ENCODE measurements around the gene UBR4.

UBR4 gene

GRCh38 chr1:19057784-19058475, 152.1 kb downstream of the UBR4 start:
- no peak for DNase-seq (ENCODE audit: low read depth, low spot score)

GRCh38 chr1:19057182-19057779, 152.8 kb downstream of the UBR4 start:
- DNase-seq (ENCODE audit: low read depth, low spot score), result no peak

GRCh38 chr1:19055701-19056100, 154.4 kb downstream of the UBR4 start:
- DNase-seq (ENCODE audit: low read depth, low spot score), result no peak

GRCh38 chr1:19055001-19055400, 155.1 kb downstream of the UBR4 start:
- DNase-seq (ENCODE audit: low read depth, low spot score), result no peak

- no peak for DNase-seq (ENCODE audit: low read depth, low spot score)
Observed at GRCh38 chr1:19054216-19054615, 155.8 kb downstream of the UBR4 start.

GRCh38 chr1:19053486-19053885, 156.6 kb downstream of the UBR4 start:
- DNase-seq (ENCODE audit: low read depth, low spot score), result no peak

GRCh38 chr1:19049798-19050197, 160.3 kb downstream of the UBR4 start:
- DNase-seq (ENCODE audit: low read depth, low spot score), result no peak

GRCh38 chr1:19049128-19049768, 160.8 kb downstream of the UBR4 start:
- DNase-seq (ENCODE audit: low read depth, low spot score), result no peak

GRCh38 chr1:19046972-19047731, 162.9 kb downstream of the UBR4 start:
- DNase-seq (ENCODE audit: low read depth, low spot score), result no peak

- no peak for DNase-seq (ENCODE audit: low read depth, low spot score)
Observed at GRCh38 chr1:19045898-19046880, 163.9 kb downstream of the UBR4 start.

GRCh38 chr1:19044975-19045831, 164.9 kb downstream of the UBR4 start:
- DNase-seq (ENCODE audit: low read depth, low spot score), result no peak

GRCh38 chr1:19044471-19044870, 165.6 kb downstream of the UBR4 start:
- no peak for DNase-seq (ENCODE audit: low read depth, low spot score)

- DNase-seq (ENCODE audit: low read depth, low spot score), result no peak
Observed at GRCh38 chr1:19043579-19044443, 166.3 kb downstream of the UBR4 start.

GRCh38 chr1:19042675-19043578, 167.1 kb downstream of the UBR4 start:
- no peak for DNase-seq (ENCODE audit: low read depth, low spot score)

GRCh38 chr1:19040010-19040680, 169.9 kb downstream of the UBR4 start:
- DNase-seq (ENCODE audit: low read depth, low spot score), result no peak

- DNase-seq (ENCODE audit: low read depth, low spot score), result no peak
Observed at GRCh38 chr1:19038732-19039131, 171.3 kb downstream of the UBR4 start.

- DNase-seq (ENCODE audit: low read depth, low spot score), result no peak
Observed at GRCh38 chr1:19038096-19038495, 172.0 kb downstream of the UBR4 start.

- DNase-seq (ENCODE audit: low read depth, low spot score), result no peak
Observed at GRCh38 chr1:19037659-19038058, 172.4 kb downstream of the UBR4 start.

Data from activated CD4-positive, CD25-positive, alpha-beta regulatory T cell treated with anti-CD3 and anti-CD28 coated beads, Interleukin-2, amount 50 U/mL, for 16 hours (primary cell).